ENCODE data around the gene CTBS. TPM values are rescaled to one million over a fixed set of nuclear protein-coding genes. Genes with fewer than 3 reads are reported as not detected.
"Not testable (repeated sequence)": the region's sequence is repeated elsewhere in the genome, so short reads cannot be mapped to it uniquely, and the experiment has no call there.

The CTBS gene
- total RNA-seq, 2 donors from 2014 or later, result 13.6 to 22.7 TPM

- TF ChIP-seq CTCF (IDR thresholded peaks at IDR 0.05), result no peak
- intact Hi-C loops (cut with DNase I), result no loop called here
- Histone ChIP-seq H3K9ac (ENCODE audit: low read depth in 2 of 2, low read length in 2 of 2) (no peak overlapping the region), H3K9me3 (no peaks in the 10 kb centered on the region), H3K27ac (no peak overlapping the region), H3K36me3 (no peaks in the 10 kb centered on the region), H3K4me3 (no peak overlapping the region), H3K27me3 (no peaks in the 10 kb centered on the region), H3K4me1 (no peaks in the 10 kb centered on the region)
- no peak for DNase-seq
Observed at GRCh38 chr1:84598846-84599741, 24.9 kb upstream of the CTBS start.

- intact Hi-C loops (cut with DNase I), result no loop called here
- Histone ChIP-seq H3K27ac (no peak overlapping the region), H3K9me3 (no peaks in the 10 kb centered on the region), H3K36me3 (no peaks in the 10 kb centered on the region), H3K9ac (ENCODE audit: low read depth in 2 of 2, low read length in 2 of 2) (no peak overlapping the region), H3K4me3 (no peak overlapping the region), H3K4me1 (no peaks in the 10 kb centered on the region), H3K27me3 (no peaks in the 10 kb centered on the region)
- no peak for TF ChIP-seq CTCF (IDR thresholded peaks at IDR 0.05)
- no peak for DNase-seq
Observed at GRCh38 chr1:84598418-84598817, 24.2 kb upstream of the CTBS start.

GRCh38 chr1:84597011-84597410, 22.8 kb upstream of the CTBS start:
- no peaks in the 10 kb centered on the region for H3K4me1 ChIP-seq
- intact Hi-C loops (cut with DNase I), result no loop called here
- TF ChIP-seq CTCF (IDR thresholded peaks at IDR 0.05), result no peak
- no peaks in the 10 kb centered on the region for H3K27me3 ChIP-seq
- no peaks in the 10 kb centered on the region for H3K9me3 ChIP-seq
- no peaks in the 10 kb centered on the region for H3K36me3 ChIP-seq
- H3K27ac ChIP-seq, result no peak overlapping the region
- H3K9ac ChIP-seq (ENCODE audit: low read depth in 2 of 2, low read length in 2 of 2), result no peak overlapping the region
- H3K4me3 ChIP-seq, result no peak overlapping the region
- no peak for DNase-seq

GRCh38 chr1:84594959-84595358, 20.7 kb upstream of the CTBS start:
- intact Hi-C loops (cut with DNase I); DNase-seq; H3K27ac ChIP-seq; H3K4me3 ChIP-seq; H3K9ac ChIP-seq (ENCODE audit: low read depth in 2 of 2, low read length in 2 of 2); H3K27me3 ChIP-seq; H3K36me3 ChIP-seq; H3K9me3 ChIP-seq; H3K4me1 ChIP-seq: not testable (repeated sequence)

GRCh38 chr1:84587099-84587498, 12.9 kb upstream of the CTBS start:
- intact Hi-C loops (cut with DNase I), result no loop called here
- H3K4me3 ChIP-seq, result no peak overlapping the region
- no peak overlapping the region for H3K9ac ChIP-seq (ENCODE audit: low read depth in 2 of 2, low read length in 2 of 2)
- H3K9me3 ChIP-seq, result no peaks in the 10 kb centered on the region
- no peaks in the 10 kb centered on the region for H3K36me3 ChIP-seq
- H3K4me1 ChIP-seq, result no peaks in the 10 kb centered on the region
- H3K27me3 ChIP-seq, result no peaks in the 10 kb centered on the region
- TF ChIP-seq CTCF (IDR thresholded peaks at IDR 0.05), result no peak
- no peak for DNase-seq
- H3K27ac ChIP-seq, result no peak overlapping the region

GRCh38 chr1:84585803-84586202, 11.6 kb upstream of the CTBS start:
- Histone ChIP-seq H3K9me3 (no peaks in the 10 kb centered on the region), H3K4me1 (no peaks in the 10 kb centered on the region), H3K4me3 (no peak overlapping the region), H3K36me3 (no peaks in the 10 kb centered on the region), H3K9ac (ENCODE audit: low read depth in 2 of 2, low read length in 2 of 2) (no peak overlapping the region), H3K27me3 (no peaks in the 10 kb centered on the region), H3K27ac (no peak overlapping the region)
- DNase-seq, result no peak
- intact Hi-C loops (cut with DNase I), result no loop called here
- no peak for TF ChIP-seq CTCF (IDR thresholded peaks at IDR 0.05)

Data from colonic mucosa (tissue), 4 donors.